Lower lobe of right lung (tissue), 2 donors: ENCODE results near the gene RAB14. TPM values are rescaled to one million over a fixed set of nuclear protein-coding genes. Genes with fewer than 3 reads are reported as not detected.

ENCODE experiments used
- ATAC-seq, 2 donors: fragments of 200-7000 bp; cut with Tn5 transposase; one replicate each; pipeline ENCODE4 v1.9.1; 2020 to 2022; ENCODE audit warnings: mild to moderate bottlenecking in 2 of 2, moderate library complexity in 2 of 2
- DNase-seq: peaks from one replicate; pipeline ENCODE4 v3.0.0-alpha.2; 2020
- H3K27ac ChIP-seq: fragments of 200-600 bp; one replicate; pipeline ENCODE4 v1.8.0; 2022
- H3K27me3 ChIP-seq: fragments of 200-600 bp; one replicate; pipeline ENCODE4 v1.8.0; 2022; ENCODE audit warnings: low read depth
- H3K36me3 ChIP-seq: fragments of 200-600 bp; one replicate; pipeline ENCODE4 v1.8.0; 2022; ENCODE audit warnings: mild to moderate bottlenecking
- H3K4me1 ChIP-seq: fragments of 200-600 bp; one replicate; pipeline ENCODE4 v1.8.0; 2022
- H3K4me3 ChIP-seq: fragments of 200-600 bp; one replicate; pipeline ENCODE4 v1.8.0; 2022; ENCODE audit warnings: mild to moderate bottlenecking
- H3K9me3 ChIP-seq: fragments of 200-600 bp; one replicate; pipeline ENCODE4 v1.8.0; 2022
- intact Hi-C: fragments of 100-400 bp; cut with DNase I; formaldehyde crosslinking; loops from one replicate; pipeline ENCODE4 v1.11.0; 2022
- total RNA-seq: library from RNA; stranded (reverse); fragmentation: NEBNext Ultra II Directional; extraction: Animal tissue kit (Norgen Biotek cat#: 25700); gene quantifications from one replicate; pipeline ENCODE4 v1.2.1, GENCODE V29; 2021
- TF ChIP-seq, protein P1 (sequence below): fragments of 200-600 bp; IDR thresholded peaks from one replicate; pipeline ENCODE4 v1.8.0; 2022; ENCODE audit warnings: antibody characterized with exemption, mild to moderate bottlenecking
- donor health status: DM: no; HTN: yes; CAD: no; lungs with severe emphysema.

Gene RAB14
- total RNA-seq, 1 donor from 2014 or later = 101 TPM

DNA sequence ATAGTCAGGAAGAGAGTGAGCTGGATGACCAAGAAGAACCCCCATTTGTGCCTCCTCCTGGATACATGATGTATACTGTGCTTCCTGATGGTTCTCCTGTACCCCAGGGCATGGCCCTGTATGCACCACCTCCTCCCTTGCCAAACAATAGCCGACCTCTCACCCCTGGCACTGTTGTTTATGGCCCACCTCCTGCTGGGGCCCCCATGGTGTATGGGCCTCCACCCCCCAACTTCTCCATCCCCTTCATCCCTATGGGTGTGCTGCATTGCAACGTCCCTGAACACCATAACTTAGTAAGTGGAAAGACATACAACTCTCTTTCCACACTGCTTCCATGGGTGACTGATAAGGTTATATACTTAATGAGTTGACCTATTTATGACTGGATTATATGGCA, 51.5 kb downstream of the RAB14 start:
- DNase-seq (no peak), ATAC-seq (no peak)
- Histone ChIP-seq H3K27ac (no peak overlapping the region), H3K9me3 (no peaks in the 10 kb centered on the region), H3K27me3 (no peaks in the 10 kb centered on the region), H3K36me3 (peaks cover 88% of the 10 kb centered on the region), H3K4me1 (no peaks in the 10 kb centered on the region), H3K4me3 (no peak overlapping the region)
- intact Hi-C loops = no loop called here
- TF ChIP-seq, protein P1, sequence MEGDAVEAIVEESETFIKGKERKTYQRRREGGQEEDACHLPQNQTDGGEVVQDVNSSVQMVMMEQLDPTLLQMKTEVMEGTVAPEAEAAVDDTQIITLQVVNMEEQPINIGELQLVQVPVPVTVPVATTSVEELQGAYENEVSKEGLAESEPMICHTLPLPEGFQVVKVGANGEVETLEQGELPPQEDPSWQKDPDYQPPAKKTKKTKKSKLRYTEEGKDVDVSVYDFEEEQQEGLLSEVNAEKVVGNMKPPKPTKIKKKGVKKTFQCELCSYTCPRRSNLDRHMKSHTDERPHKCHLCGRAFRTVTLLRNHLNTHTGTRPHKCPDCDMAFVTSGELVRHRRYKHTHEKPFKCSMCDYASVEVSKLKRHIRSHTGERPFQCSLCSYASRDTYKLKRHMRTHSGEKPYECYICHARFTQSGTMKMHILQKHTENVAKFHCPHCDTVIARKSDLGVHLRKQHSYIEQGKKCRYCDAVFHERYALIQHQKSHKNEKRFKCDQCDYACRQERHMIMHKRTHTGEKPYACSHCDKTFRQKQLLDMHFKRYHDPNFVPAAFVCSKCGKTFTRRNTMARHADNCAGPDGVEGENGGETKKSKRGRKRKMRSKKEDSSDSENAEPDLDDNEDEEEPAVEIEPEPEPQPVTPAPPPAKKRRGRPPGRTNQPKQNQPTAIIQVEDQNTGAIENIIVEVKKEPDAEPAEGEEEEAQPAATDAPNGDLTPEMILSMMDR = no peak

DNA sequence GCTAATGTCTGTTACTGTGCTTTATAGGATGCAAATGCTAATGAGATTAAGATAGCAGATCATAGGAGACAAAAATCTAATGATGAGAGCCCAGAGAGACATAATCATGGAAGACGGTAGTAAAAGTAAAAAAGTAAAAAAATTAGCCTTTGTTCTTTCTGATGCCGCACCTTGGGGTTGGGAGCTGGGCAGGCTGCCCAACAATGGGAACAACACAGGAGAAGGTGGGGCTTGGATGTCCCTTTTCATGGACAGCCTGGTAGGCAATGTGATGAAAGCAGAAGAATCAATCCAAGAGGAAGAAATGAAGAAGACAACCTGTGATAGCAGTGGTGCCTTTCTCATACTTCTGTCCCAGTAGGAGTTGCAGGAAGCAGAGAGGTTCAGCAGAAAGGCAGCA, 57.2 kb downstream of the RAB14 start:
- intact Hi-C loops = no loop called here
- DNase-seq (no peak), ATAC-seq (no peak)
- TF ChIP-seq, protein P1 = no peak
- Histone ChIP-seq H3K27ac (no peak overlapping the region), H3K4me3 (no peak overlapping the region), H3K27me3 (no peaks in the 10 kb centered on the region), H3K9me3 (no peaks in the 10 kb centered on the region), H3K36me3 (peaks cover 100% of the 10 kb centered on the region), H3K4me1 (no peaks in the 10 kb centered on the region)

GRCh38 chr9:121143771-121144170, 57.9 kb downstream of the RAB14 start:
- ATAC-seq = no peak
- H3K36me3 ChIP-seq = peaks cover 100% of the 10 kb centered on the region
- TF ChIP-seq, protein P1 = no peak

GRCh38 chr9:121141706-121142105, 60.0 kb downstream of the RAB14 start:
- intact Hi-C loops = no loop called here
- H3K27ac ChIP-seq = no peak overlapping the region
- peaks cover 99% of the 10 kb centered on the region for H3K36me3 ChIP-seq
- no peak overlapping the region for H3K4me3 ChIP-seq
- TF ChIP-seq, protein P1 = no peak
- DNase-seq = no peak
- no peaks in the 10 kb centered on the region for H3K27me3 ChIP-seq
- no peaks in the 10 kb centered on the region for H3K9me3 ChIP-seq
- ATAC-seq = no peak
- H3K4me1 ChIP-seq = no peaks in the 10 kb centered on the region

More at GRCh38 chr9:121143771-121144170, 57.9 kb downstream of the RAB14 start:
- DNase-seq = no peak
- intact Hi-C loops = no loop called here
- no peaks in the 10 kb centered on the region for H3K9me3 ChIP-seq
- H3K27me3 ChIP-seq = no peaks in the 10 kb centered on the region
- H3K27ac ChIP-seq = no peak overlapping the region
- no peak overlapping the region for H3K4me3 ChIP-seq
- no peaks in the 10 kb centered on the region for H3K4me1 ChIP-seq

GRCh38 chr9:121141306-121141705, 60.4 kb downstream of the RAB14 start:
- H3K27ac ChIP-seq = no peak overlapping the region
- intact Hi-C loops = no loop called here
- no peaks in the 10 kb centered on the region for H3K27me3 ChIP-seq
- DNase-seq (no peak), ATAC-seq (no peak)
- TF ChIP-seq, protein P1 = no peak
- no peak overlapping the region for H3K4me3 ChIP-seq
- H3K36me3 ChIP-seq = peaks cover 97% of the 10 kb centered on the region
- H3K9me3 ChIP-seq = no peaks in the 10 kb centered on the region
- H3K4me1 ChIP-seq = no peaks in the 10 kb centered on the region

- H3K36me3 ChIP-seq = peaks cover 97% of the 10 kb centered on the region
- no peaks in the 10 kb centered on the region for H3K4me1 ChIP-seq
- no peaks in the 10 kb centered on the region for H3K9me3 ChIP-seq
- TF ChIP-seq, protein P1 = no peak
- ATAC-seq (no peak), DNase-seq (no peak)
- intact Hi-C loops = no loop called here
- no peak overlapping the region for H3K4me3 ChIP-seq
- H3K27ac ChIP-seq = no peak overlapping the region
- H3K27me3 ChIP-seq = no peaks in the 10 kb centered on the region
These were observed 61.5 kb downstream of the RAB14 start for GRCh38 chr9:121140162-121140561.
